Coronary artery (tissue), 2 donors: ENCODE measurements around the gene ANKS1B.

Source experiments
- DNase-seq: peaks from one replicate; pipeline ENCODE4 v3.0.0-alpha.2; 2017; ENCODE audit warnings: low spot score
- H3K27ac ChIP-seq, 2 donors: fragments of 200-600 bp; sonication (generic); one replicate each; pipeline ENCODE4 v1.5.1; 2016 to 2019
- H3K4me3 ChIP-seq: fragments of 200-600 bp; sonication (generic); 2 replicates; pipeline ENCODE4 v1.5.1; 2016; ENCODE audit warnings: mild to moderate bottlenecking, moderate library complexity
- TF ChIP-seq, protein P1 (sequence below): fragments of 200-600 bp; sonication (generic); IDR thresholded peaks from one replicate; pipeline ENCODE4 v1.5.1; 2019; ENCODE audit warnings: antibody characterized with exemption

ANKS1B gene

DNA sequence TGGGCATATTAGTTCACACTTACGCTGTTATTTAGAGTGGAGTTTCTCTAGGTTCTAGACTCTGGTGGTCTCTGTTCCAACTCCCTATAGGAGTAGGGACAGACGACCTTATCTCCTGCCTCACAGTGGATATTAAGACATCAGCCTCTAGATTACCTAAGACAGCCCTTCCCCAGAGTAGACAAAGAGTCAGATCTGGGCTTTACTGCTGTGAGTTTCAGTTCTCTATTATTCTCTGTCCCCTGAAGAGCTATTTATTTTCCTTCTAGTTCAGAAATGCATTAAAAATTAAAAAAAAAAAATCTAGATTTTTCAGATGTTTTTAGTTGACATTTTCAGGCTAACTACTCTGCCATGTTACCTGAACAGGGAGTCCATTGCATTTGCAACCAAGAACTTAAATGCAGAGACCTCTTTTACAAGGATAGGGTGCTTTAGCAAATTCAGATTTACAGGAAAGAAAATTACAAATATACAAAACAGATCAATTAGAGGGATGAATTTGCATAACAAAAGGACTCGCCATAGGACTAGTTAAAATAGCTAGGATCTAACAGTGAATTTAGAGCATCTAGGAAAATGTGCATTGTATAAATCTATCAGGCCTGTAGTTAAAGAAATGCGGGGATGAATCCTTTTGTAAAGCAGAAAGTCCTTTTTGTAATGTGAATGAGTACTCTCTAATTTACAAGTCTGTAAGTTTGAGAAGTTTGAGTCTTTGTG lies 958.2 kb downstream of the ANKS1B start:
- DNase-seq, result no peak
- TF ChIP-seq, protein P1, sequence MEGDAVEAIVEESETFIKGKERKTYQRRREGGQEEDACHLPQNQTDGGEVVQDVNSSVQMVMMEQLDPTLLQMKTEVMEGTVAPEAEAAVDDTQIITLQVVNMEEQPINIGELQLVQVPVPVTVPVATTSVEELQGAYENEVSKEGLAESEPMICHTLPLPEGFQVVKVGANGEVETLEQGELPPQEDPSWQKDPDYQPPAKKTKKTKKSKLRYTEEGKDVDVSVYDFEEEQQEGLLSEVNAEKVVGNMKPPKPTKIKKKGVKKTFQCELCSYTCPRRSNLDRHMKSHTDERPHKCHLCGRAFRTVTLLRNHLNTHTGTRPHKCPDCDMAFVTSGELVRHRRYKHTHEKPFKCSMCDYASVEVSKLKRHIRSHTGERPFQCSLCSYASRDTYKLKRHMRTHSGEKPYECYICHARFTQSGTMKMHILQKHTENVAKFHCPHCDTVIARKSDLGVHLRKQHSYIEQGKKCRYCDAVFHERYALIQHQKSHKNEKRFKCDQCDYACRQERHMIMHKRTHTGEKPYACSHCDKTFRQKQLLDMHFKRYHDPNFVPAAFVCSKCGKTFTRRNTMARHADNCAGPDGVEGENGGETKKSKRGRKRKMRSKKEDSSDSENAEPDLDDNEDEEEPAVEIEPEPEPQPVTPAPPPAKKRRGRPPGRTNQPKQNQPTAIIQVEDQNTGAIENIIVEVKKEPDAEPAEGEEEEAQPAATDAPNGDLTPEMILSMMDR, result no peak
- H3K27ac ChIP-seq, result no peak overlapping the region
- H3K4me3 ChIP-seq, result no peak overlapping the region

DNA sequence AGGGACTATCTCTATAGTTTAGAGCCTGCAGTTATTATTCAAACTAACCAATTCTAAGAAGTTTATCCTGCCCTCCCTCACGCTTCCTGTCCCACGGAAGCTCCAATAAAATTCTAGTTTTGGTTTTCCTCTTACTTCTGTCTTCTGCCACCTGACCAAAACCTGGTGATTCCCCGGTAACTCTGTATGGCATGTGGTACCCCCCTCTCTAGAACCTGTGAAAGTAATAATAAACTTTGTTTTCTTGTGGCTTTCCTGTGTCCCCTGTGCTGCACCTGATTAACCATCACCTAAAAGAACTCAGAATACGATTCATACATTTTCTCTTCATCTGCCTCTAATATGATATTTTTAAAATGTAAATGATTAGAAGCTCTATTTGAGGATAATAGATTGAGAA lies 959.9 kb downstream of the ANKS1B start:
- Histone ChIP-seq H3K4me3 (no peak overlapping the region), H3K27ac (no peak overlapping the region)
- TF ChIP-seq, protein P1, result no peak
- DNase-seq, result no peak

DNA sequence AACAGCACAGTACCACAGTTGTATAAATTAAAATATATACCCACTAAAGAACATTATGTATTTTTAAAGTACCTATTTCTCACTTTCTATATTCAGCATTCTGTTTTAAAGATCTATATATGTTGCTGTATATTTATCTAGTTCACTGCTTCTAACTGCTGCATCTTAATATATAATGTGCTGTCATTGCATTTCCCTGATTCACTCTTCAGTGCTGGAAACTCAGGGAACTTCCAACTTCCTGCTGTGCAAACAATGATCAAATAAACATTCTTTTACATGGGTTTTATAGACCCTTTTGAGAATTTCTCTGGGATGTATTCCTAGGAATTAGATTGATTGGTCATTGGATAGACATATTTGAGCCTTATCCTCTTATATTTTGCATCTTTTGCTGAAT lies 960.5 kb downstream of the ANKS1B start:
- no peak overlapping the region for H3K27ac ChIP-seq
- H3K4me3 ChIP-seq, result no peak overlapping the region
- no peak for DNase-seq
- TF ChIP-seq, protein P1, result no peak

DNA sequence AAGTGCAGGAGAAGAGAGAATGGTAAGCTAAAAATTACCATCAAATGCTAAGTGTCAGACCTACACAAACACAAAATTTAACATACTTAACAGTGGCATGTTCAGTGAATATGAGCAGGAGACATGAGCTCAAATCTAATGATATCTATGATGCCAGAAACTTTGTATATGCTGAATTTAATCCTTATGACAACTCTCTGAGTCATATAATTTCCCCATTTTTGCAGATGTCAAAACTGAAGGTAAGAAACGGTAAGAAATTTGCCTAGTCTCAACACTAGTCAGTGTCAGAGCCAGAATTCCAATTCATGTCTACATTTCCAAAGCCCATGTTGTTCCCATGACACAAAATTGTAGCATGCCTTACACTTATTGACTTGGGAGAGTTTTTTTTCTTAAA lies 963.9 kb downstream of the ANKS1B start:
- Histone ChIP-seq H3K4me3 (no peak overlapping the region), H3K27ac (no peak overlapping the region)
- TF ChIP-seq, protein P1, result no peak
- DNase-seq, result no peak

DNA sequence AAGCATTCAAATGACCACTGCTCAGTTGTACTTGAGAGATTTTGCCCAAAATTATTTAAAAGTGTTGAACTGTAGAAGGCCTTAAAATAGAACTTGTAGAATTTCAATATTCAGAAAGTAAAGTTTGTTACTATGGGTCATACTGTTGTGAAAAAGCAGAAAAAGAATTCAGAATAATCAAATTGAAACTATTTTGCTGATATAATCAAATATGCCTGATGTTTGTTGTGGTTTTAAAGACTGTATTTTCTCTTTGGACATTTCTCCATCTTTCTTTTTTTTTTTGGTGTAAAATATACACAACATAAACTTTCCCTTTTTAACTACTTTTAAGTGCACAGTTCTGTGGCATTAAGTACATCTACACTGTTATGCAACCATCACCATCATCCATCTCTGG lies 964.9 kb downstream of the ANKS1B start:
- TF ChIP-seq, protein P1, result no peak
- DNase-seq, result no peak
- Histone ChIP-seq H3K27ac (no peak overlapping the region), H3K4me3 (no peak overlapping the region)

DNA sequence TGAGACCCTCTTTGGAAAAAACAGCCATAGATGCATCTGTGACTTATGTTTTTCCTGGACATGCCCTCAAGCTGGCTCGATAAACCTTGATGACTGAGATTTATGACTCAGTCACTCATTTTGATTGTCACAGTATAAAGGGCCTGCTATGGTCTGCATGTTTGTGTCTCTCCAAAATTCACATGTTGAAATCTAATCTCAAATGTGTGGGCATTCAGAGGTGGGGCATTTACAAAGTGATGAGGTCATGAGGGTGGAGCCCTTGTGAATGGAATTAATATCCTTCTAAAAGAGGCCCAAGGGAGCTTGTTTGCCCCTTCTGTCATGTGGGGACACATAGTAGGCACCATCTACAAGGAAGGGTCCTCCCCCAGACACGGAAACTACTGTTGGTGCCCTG lies 966.8 kb downstream of the ANKS1B start:
- TF ChIP-seq, protein P1, result no peak
- H3K4me3 ChIP-seq, result no peak overlapping the region
- DNase-seq, result no peak
- no peak overlapping the region for H3K27ac ChIP-seq

DNA sequence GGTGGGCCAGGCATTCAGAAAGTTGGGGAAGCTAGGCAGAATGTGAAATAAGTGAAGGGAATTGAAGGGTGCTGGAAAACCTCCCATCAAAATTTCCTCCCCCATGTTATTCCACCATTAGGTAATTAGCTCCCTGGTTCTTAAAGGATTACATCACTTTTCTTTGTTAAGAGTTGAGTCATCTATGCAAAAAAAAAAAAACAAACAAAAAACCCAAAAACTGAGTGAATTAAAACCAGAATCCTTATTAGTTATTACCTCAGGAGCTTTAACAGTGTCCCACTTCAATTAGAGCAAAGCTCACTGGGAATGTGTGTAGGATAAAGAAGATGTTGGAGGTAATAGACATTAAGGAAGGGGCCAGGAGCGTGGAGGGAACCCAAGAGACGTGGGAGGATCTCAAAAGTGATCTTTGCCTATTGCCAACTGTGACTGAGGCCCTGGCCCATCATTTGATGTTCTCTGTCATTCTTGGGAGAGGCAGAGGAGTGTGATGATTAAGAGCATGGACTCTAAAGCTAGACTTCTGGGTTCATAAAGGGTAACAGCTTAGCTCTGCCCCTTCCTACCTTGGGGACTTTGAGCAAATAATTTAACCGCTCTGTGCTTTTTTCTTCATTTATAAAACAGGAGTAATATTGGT lies 975.0 kb downstream of the ANKS1B start:
- H3K27ac ChIP-seq, result no peak overlapping the region
- no peak overlapping the region for H3K4me3 ChIP-seq
- TF ChIP-seq, protein P1, result no peak
- no peak for DNase-seq
